GM12878 (cell line): ENCODE measurements around the gene MXI1.

Source experiments
- ATF2 ChIP-seq: IDR thresholded peaks from 2 replicates; pipeline ENCODE4 v1.6.1; 2012; ENCODE audit warnings: low read length, inconsistent platforms
- CTCF ChIP-seq, 3 experiments: IDR thresholded peaks in 2 of 3; conservative IDR thresholded peaks in 1 of 3; 2 replicates each; pipeline ENCODE4 v1.5.1; 2011; ENCODE audit warnings: low read depth in 3 of 3, low read length in 3 of 3, mild to moderate bottlenecking in 3 of 3, control low read depth in 2 of 3, moderate library complexity in 2 of 3, inconsistent platforms in 1 of 3, mixed read lengths in 1 of 3; ENCODE audit not compliant: control insufficient read depth in 2 of 3, insufficient read depth in 1 of 3; ENCODE audit errors: extremely low read depth in 1 of 3
- E2F4 ChIP-seq: IDR thresholded peaks from 2 replicates; pipeline ENCODE4 v1.6.1; 2012; ENCODE audit warnings: low read depth, low read length, improper control_type of control experiment
- JUND ChIP-seq: IDR thresholded peaks from 2 replicates; pipeline ENCODE4 v1.6.1; 2012; ENCODE audit warnings: low read depth, mild to moderate bottlenecking, low read length, improper control_type of control experiment, moderate library complexity
- NRF1 ChIP-seq: conservative IDR thresholded peaks from 2 replicates; pipeline ENCODE4 v1.6.1; 2011; ENCODE audit warnings: mild to moderate bottlenecking, low read depth, low read length, improper control_type of control experiment
- POLR2A ChIP-seq: IDR thresholded peaks from 2 replicates; pipeline ENCODE4 v1.6.1; 2011; ENCODE audit warnings: low read depth, mild to moderate bottlenecking, low read length
- ZNF274 ChIP-seq: IDR thresholded peaks from one replicate; pipeline ENCODE4 v1.8.0; 2011; ENCODE audit not compliant: insufficient read length, insufficient read depth

- TF ChIP-seq CTCF (IDR thresholded peaks at IDR 0.05 in 2 of 3, conservative IDR thresholded peaks at IDR 0.05 in 1 of 3; ENCODE audit: control insufficient read depth in 2 of 3, extremely low read depth in 1 of 3, insufficient read depth in 1 of 3, low read depth in 3 of 3, low read length in 3 of 3), result no peak
- TF ChIP-seq POLR2A, result no peak
- no peak for TF ChIP-seq E2F4
- TF ChIP-seq ATF2, result no peak
- TF ChIP-seq JUND, result no peak
- no peak for TF ChIP-seq NRF1
- TF ChIP-seq ZNF274, result no peak
Measured at GRCh38 chr10:110327262-110327914, 120.0 kb downstream of the MXI1 start.
